HepG2 (cell line): ENCODE measurements around the gene HIBADH. TPM values are rescaled to one million over a fixed set of nuclear protein-coding genes. Genes with fewer than 3 reads are reported as not detected.

Source experiments
- ATAC-seq: fragments of 200-7000 bp; cut with Tn5 transposase; 3 replicates; pipeline ENCODE4 v1.9.1; 2020; ENCODE audit warnings: mild to moderate bottlenecking, moderate library complexity
- BruUV-seq: library from RNA; stranded (reverse); fragments of 400-500 nt; replicated peaks from 2 replicates; lab custom pipeline; 2021; lab: Mats Ljungman, UMichigan
- CTCF ChIA-PET: fragments of 300-600 bp; formaldehyde crosslinking; extraction: SDS; loops from one replicate; lab custom pipeline; 2021; ENCODE audit warnings: low total read pairs, inconsistent platforms, low intra/inter-chr PET ratio; lab: Yijun Ruan, JAX
- POLR2A ChIA-PET: fragments of 350-600 bp; sonication (Branson Sonifier 250); formaldehyde crosslinking; loops from one replicate; lab custom pipeline; 2020; ENCODE audit warnings: antibody characterized with exemption, inconsistent platforms; lab: Yijun Ruan, JAX
- DNase-seq: peaks from one replicate; pipeline ENCODE4 v3.0.0-alpha.2; 2015; ENCODE audit warnings: low spot score
- FAIRE-seq: peaks from 3 replicates; lab custom pipeline; 2011; peaks lifted over from hg19 to GRCh38; lab: Jason Lieb, UNC
- H2AFZ ChIP-seq: one replicate; pipeline ENCODE4 v1.6.1; 2011; ENCODE audit warnings: low read length, inconsistent platforms
- H3K27ac ChIP-seq: fragments of 300-600 bp; 3 replicates; pipeline ENCODE4 v1.8.0; 2011; ENCODE audit warnings: mixed run types, mild to moderate bottlenecking, mixed read lengths, low read length, inconsistent platforms; ENCODE audit not compliant: insufficient read depth; ENCODE audit errors: extremely low read length
- H3K27me3 ChIP-seq, 2 experiments: fragments of 200-600 bp in 1 of 2; 2 replicates in 1 of 2; 3 replicates in 1 of 2; pipeline versions ENCODE4 v1.6.0 to v1.8.0; 2011; ENCODE audit warnings: low read length in 2 of 2, mild to moderate bottlenecking in 2 of 2, moderate library complexity in 2 of 2, inconsistent platforms in 1 of 2; ENCODE audit not compliant: insufficient read depth in 2 of 2, control insufficient read depth in 1 of 2
- H3K36me3 ChIP-seq, 2 experiments: fragments of 200-600 bp in 1 of 2; replicated peaks in 1 of 2; 2 replicates in 1 of 2; 3 replicates in 1 of 2; pipeline versions ENCODE4 v1.5.1 to v1.8.0; 2011; ENCODE audit warnings: low read length in 2 of 2, inconsistent platforms in 1 of 2; ENCODE audit not compliant: insufficient read depth in 2 of 2, control insufficient read depth in 1 of 2
- H3K4me1 ChIP-seq: 2 replicates; pipeline ENCODE4 v1.5.1; 2012; ENCODE audit warnings: low read length, inconsistent platforms; ENCODE audit not compliant: insufficient read depth
- H3K4me2 ChIP-seq: 2 replicates; pipeline ENCODE4 v1.6.0; 2011; ENCODE audit warnings: low read depth, low read length, inconsistent platforms
- H3K4me3 ChIP-seq, 3 experiments: fragments of 200-600 bp in 1 of 3; sonication (generic), shearing (Covaris generic) in 1 of 3; replicated peaks in 1 of 3; 2 replicates each; pipeline ENCODE4 v1.5.1; 2011 to 2016; ENCODE audit warnings: low read length in 3 of 3, inconsistent platforms in 2 of 3, low read depth in 2 of 3, mild to moderate bottlenecking in 2 of 3, control low read depth in 1 of 3, mixed read lengths in 1 of 3; ENCODE audit not compliant: insufficient read depth in 1 of 3
- H3K79me2 ChIP-seq: one replicate; pipeline ENCODE4 v1.6.1; 2011; ENCODE audit warnings: low read length, inconsistent platforms; ENCODE audit not compliant: insufficient read depth
- H3K9ac ChIP-seq: 2 replicates; pipeline ENCODE4 v1.6.0; 2011; ENCODE audit warnings: mild to moderate bottlenecking, low read depth, low read length, inconsistent platforms; ENCODE audit not compliant: insufficient read depth
- H3K9me3 ChIP-seq: 2 replicates; pipeline ENCODE4 v1.5.1; 2012; ENCODE audit warnings: mild to moderate bottlenecking, low read length
- H4K20me1 ChIP-seq: 2 replicates; pipeline ENCODE4 v1.6.0; 2011; ENCODE audit warnings: inconsistent platforms, mild to moderate bottlenecking, low read length, moderate library complexity; ENCODE audit not compliant: insufficient read depth
- CBX1 ChIP-seq: IDR thresholded peaks from one replicate; pipeline ENCODE4 v1.6.1; 2016; ENCODE audit warnings: antibody characterized with exemption, low read depth
- CHD4 ChIP-seq: fragments of 200-600 bp; sonication (generic); IDR thresholded peaks from 2 replicates; pipeline ENCODE4 v1.7.0; 2017; ENCODE audit warnings: mild to moderate bottlenecking, low read length, borderline replicate concordance
- MAF1 ChIP-seq: sonication (generic); formaldehyde crosslinking; IDR thresholded peaks from 2 replicates; pipeline ENCODE4 v1.5.0; 2020; ENCODE audit warnings: missing genetic modification reagents, borderline replicate concordance
- MED13 ChIP-seq: sonication (generic); formaldehyde crosslinking; IDR thresholded peaks from 2 replicates; pipeline ENCODE4 v1.5.0; 2020; ENCODE audit warnings: missing genetic modification reagents
- NFKB2 ChIP-seq: sonication (generic); formaldehyde crosslinking; IDR thresholded peaks from 2 replicates; pipeline ENCODE4 v1.4.0; 2020; ENCODE audit warnings: missing genetic modification reagents, borderline replicate concordance
- RBM39 ChIP-seq: fragments of 200-400 bp; formaldehyde crosslinking; IDR thresholded peaks from one replicate; pipeline ENCODE4 v1.6.1; 2018; ENCODE audit warnings: antibody characterized with exemption, mild to moderate bottlenecking, low read depth, low read length; ENCODE audit not compliant: poor library complexity, severe bottlenecking
- RFXANK ChIP-seq: IDR thresholded peaks from 2 replicates; pipeline ENCODE4 v1.6.1; 2016
- STAT5B ChIP-seq: sonication (generic); formaldehyde crosslinking; IDR thresholded peaks from 2 replicates; pipeline ENCODE4 v1.4.0; 2020; ENCODE audit warnings: missing genetic modification reagents
- TRIM22 ChIP-seq: fragments of 450-650 bp; IDR thresholded peaks from 2 replicates; pipeline ENCODE4 v1.6.1; 2017
- ZBTB44 ChIP-seq: sonication (generic); formaldehyde crosslinking; IDR thresholded peaks from 2 replicates; pipeline ENCODE4 v1.4.0; 2020; ENCODE audit warnings: missing genetic modification reagents
- ZNF142 ChIP-seq: sonication (generic); formaldehyde crosslinking; IDR thresholded peaks from 2 replicates; pipeline ENCODE4 v1.4.0; 2020; ENCODE audit warnings: missing genetic modification reagents
- ZNF317 ChIP-seq: sonication (generic); formaldehyde crosslinking; IDR thresholded peaks from 2 replicates; pipeline ENCODE4 v1.5.0; 2020; ENCODE audit warnings: mild to moderate bottlenecking, missing genetic modification reagents
- ZNF33A ChIP-seq: sonication (generic); formaldehyde crosslinking; IDR thresholded peaks from 2 replicates; pipeline ENCODE4 v1.5.1; 2020; ENCODE audit warnings: missing genetic modification reagents, mild to moderate bottlenecking, moderate library complexity, borderline replicate concordance
- ZNF468 ChIP-seq: sonication (generic); formaldehyde crosslinking; IDR thresholded peaks from 2 replicates; pipeline ENCODE4 v1.8.0; 2022; ENCODE audit warnings: mild to moderate bottlenecking, moderate library complexity, missing genetic modification reagents
- ZNF883 ChIP-seq: sonication (generic); formaldehyde crosslinking; IDR thresholded peaks from 2 replicates; pipeline ENCODE4 v1.5.1; 2020; ENCODE audit warnings: mild to moderate bottlenecking, missing genetic modification reagents; ENCODE audit errors: not compliant biosample characterization
- WGBS: methylation state at CpG from one replicate; pipeline ENCODE4 v1.1.6; 2017; ENCODE audit warnings: low lambda C conversion rate; 5-methylcytosine and 5-hydroxymethylcytosine counted together
- in situ Hi-C: cut with HindIII; loops from 2 replicates; pipeline ENCODE4 v1.10.0; 2017; ENCODE audit warnings: low pct_unique_long_range_greater_than_20kb; ENCODE audit not compliant: extremely low pct_ligation_motif_present
- intact Hi-C: fragments of 100-400 bp; cut with micrococcal nuclease; formaldehyde crosslinking; loops from one replicate; pipeline ENCODE4 v1.10.0; 2022; ENCODE audit not compliant: unreplicated experiment
- polyA plus RNA-seq, 8 experiments: library from polyadenylated mRNA; depleted of rRNA in 3 of 8; stranded (reverse) in 7 of 8; unstranded in 1 of 8; fragments of >200 nt; fragmentation: Illumina TruSeq in 4 of 8; extraction: Trizol in 4 of 8; gene quantifications; 2 replicates each; pipeline versions ENCODE4 v1.2.1 to v1.2.3, GENCODE V29; 2011 to 2016; ENCODE audit warnings: low read depth in 4 of 8, missing spikeins in 1 of 8, mixed read lengths in 1 of 8; ENCODE audit not compliant: insufficient read depth in 1 of 8
- total RNA-seq, 5 experiments: library from RNA; depleted of rRNA; stranded (reverse); fragments of >200 nt; fragmentation: Illumina TruSeq; extraction: Trizol; gene quantifications; 2 replicates each; pipeline ENCODE4 v1.2.3, GENCODE V29; 2016; ENCODE audit warnings: low read depth in 1 of 5

HIBADH gene
- total and polyA plus RNA-seq, 2 of the 13 experiments (the other 11 are each of a cell fraction or from before 2014, with no cell fraction given), result 49.9 to 59.5 TPM

GRCh38 chr7:27615420-27616185, 47.1 kb downstream of the HIBADH start:
- DNase-seq, result no peak
- H3K79me2 ChIP-seq, result peaks cover 12% of the 10 kb centered on the region
- H3K4me3 ChIP-seq, result no peak overlapping the region
- no peak overlapping the region for H3K9ac ChIP-seq
- peaks cover 20% of the 10 kb centered on the region for H3K9me3 ChIP-seq
- H3K4me1 ChIP-seq, result peaks cover 35% of the 10 kb centered on the region
- peaks cover 0 to 2% of the 10 kb centered on the region in 2 experiments; a peak in 3 of 5 replicates for H3K36me3 ChIP-seq
- no peak overlapping the region for H2AFZ ChIP-seq
- ChIA-PET POLR2A (no interaction called here), CTCF (no interaction called here)
- intact Hi-C loops, result no loop called here
- ATAC-seq, result no peak
- no peaks in the 10 kb centered on the region for H3K27me3 ChIP-seq
- no peaks in the 10 kb centered on the region for H4K20me1 ChIP-seq
- no peak for FAIRE-seq
- BruUV-seq, result no TSS peak
- H3K4me2 ChIP-seq, result no peak overlapping the region
- H3K27ac ChIP-seq, result no peak overlapping the region
- in situ Hi-C loops, result no loop called here
- WGBS, result 96% methylated on average over 7 of the region's 7 CpGs
- TF ChIP-seq RFXANK (CRISPR knock-in tag) (no peak), STAT5B (no peak), CBX1 (no peak), ZNF883 (CRISPR knock-in tag) (no peak), MAF1 (no peak), CHD4 (no peak), NFKB2 (CRISPR knock-in tag) (no peak), MED13 (no peak), ZBTB44 (no peak), ZNF468 (no peak), ZNF142 (CRISPR knock-in tag) (no peak), ZNF317 (CRISPR knock-in tag) (no peak), RBM39 (no peak), ZNF33A (CRISPR knock-in tag) (no peak), TRIM22 (no peak)
